Loucy (cell line): Measurements from ENCODE around the gene MACROD2.

ENCODE experiments used
- H2AFZ ChIP-seq: fragments of 200-600 bp; sonication (generic); 2 replicates; pipeline ENCODE4 v1.6.0; 2016; ENCODE audit warnings: antibody characterized with exemption, mild to moderate bottlenecking, low read length, moderate library complexity
- H3F3A ChIP-seq: fragments of 200-600 bp; 2 replicates; pipeline ENCODE4 v1.6.0; 2016; ENCODE audit warnings: antibody characterized with exemption, low read depth, mild to moderate bottlenecking
- H3K27me3 ChIP-seq: fragments of 200-600 bp; sonication (generic); 2 replicates; pipeline ENCODE4 v1.6.1; 2014; ENCODE audit warnings: low read length, mild to moderate bottlenecking; ENCODE audit not compliant: insufficient read depth, poor library complexity, severe bottlenecking
- H3K36me3 ChIP-seq: fragments of 200-600 bp; sonication (generic); 2 replicates; pipeline ENCODE4 v1.6.1; 2016; ENCODE audit warnings: low read length; ENCODE audit not compliant: insufficient read depth
- H3K4me1 ChIP-seq: fragments of 200-600 bp; sonication (generic); 2 replicates; pipeline ENCODE4 v1.5.1; 2014; ENCODE audit warnings: low read length, mild to moderate bottlenecking; ENCODE audit not compliant: insufficient read depth, poor library complexity, severe bottlenecking
- H3K4me2 ChIP-seq: fragments of 200-600 bp; sonication (generic); 2 replicates; pipeline ENCODE4 v1.6.0; 2014; ENCODE audit warnings: antibody characterized with exemption, low read length, low read depth, mild to moderate bottlenecking; ENCODE audit not compliant: poor library complexity, severe bottlenecking
- H3K4me3 ChIP-seq: fragments of 200-600 bp; sonication (generic); 2 replicates; pipeline ENCODE4 v1.5.1; 2014; ENCODE audit warnings: low read length, mild to moderate bottlenecking, mixed read lengths; ENCODE audit not compliant: poor library complexity, severe bottlenecking
- H3K79me2 ChIP-seq: fragments of 200-600 bp; sonication (generic); 2 replicates; pipeline ENCODE4 v1.6.1; 2014; ENCODE audit warnings: low read length; ENCODE audit not compliant: insufficient read depth
- H3K9ac ChIP-seq: fragments of 200-600 bp; sonication (generic); 2 replicates; pipeline ENCODE4 v1.6.0; 2014; ENCODE audit warnings: mild to moderate bottlenecking, low read depth, low read length, moderate library complexity; ENCODE audit not compliant: poor library complexity, severe bottlenecking
- H3K9me2 ChIP-seq: fragments of 200-600 bp; sonication (generic); replicated peaks from 2 replicates; pipeline ENCODE4 v1.6.1; 2016; ENCODE audit warnings: low read depth, low read length, mixed read lengths
- H3K9me3 ChIP-seq: fragments of 200-600 bp; sonication (generic); 2 replicates; pipeline ENCODE4 v1.6.1; 2014; ENCODE audit warnings: mild to moderate bottlenecking, antibody characterized with exemption, low read length, low read depth; ENCODE audit not compliant: insufficient read depth
- H4K20me1 ChIP-seq: fragments of 200-600 bp; sonication (generic); 2 replicates; pipeline ENCODE4 v1.6.0; 2014; ENCODE audit warnings: antibody characterized with exemption, low read length, mild to moderate bottlenecking; ENCODE audit not compliant: insufficient read depth, poor library complexity, severe bottlenecking
- EZH2phosphoT487 ChIP-seq: fragments of 200-600 bp; IDR thresholded peaks from 2 replicates; pipeline ENCODE4 v1.6.1; 2018; ENCODE audit warnings: antibody characterized with exemption, mild to moderate bottlenecking, moderate library complexity, borderline replicate concordance
- TF ChIP-seq, protein P1 (sequence below): fragments of 200-600 bp; sonication (generic); conservative IDR thresholded peaks from 2 replicates; pipeline ENCODE4 v1.5.1; 2014; ENCODE audit warnings: mild to moderate bottlenecking, antibody characterized with exemption, low read length

The MACROD2 gene

DNA sequence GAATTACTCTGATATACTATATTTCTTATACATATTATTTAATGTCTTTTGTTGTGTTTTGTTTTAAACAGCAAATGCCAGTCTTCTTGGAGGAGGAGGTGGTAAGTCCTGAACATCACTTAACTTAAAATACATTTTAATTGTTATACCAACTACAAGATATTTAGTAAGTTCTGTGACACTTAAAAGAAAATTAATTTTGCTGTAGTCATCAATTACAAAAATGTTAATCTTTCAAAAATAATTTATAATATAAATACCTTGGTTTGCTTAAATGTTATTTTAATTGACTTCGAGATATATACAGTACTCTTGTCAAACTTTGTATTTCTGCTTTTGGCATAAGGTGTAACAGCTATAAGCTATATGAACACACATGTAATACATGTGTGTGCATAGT, 498.1 kb downstream of the MACROD2 start:
- no peak overlapping the region for H3K9ac ChIP-seq
- H3K9me3 ChIP-seq, result no peaks in the 10 kb centered on the region
- H4K20me1 ChIP-seq, result no peaks in the 10 kb centered on the region
- no peak overlapping the region for H2AFZ ChIP-seq
- no peak overlapping the region for H3K4me2 ChIP-seq
- H3K4me1 ChIP-seq, result no peaks in the 10 kb centered on the region
- H3K4me3 ChIP-seq, result no peak overlapping the region
- no peak for TF ChIP-seq EZH2phosphoT487
- TF ChIP-seq, protein P1, sequence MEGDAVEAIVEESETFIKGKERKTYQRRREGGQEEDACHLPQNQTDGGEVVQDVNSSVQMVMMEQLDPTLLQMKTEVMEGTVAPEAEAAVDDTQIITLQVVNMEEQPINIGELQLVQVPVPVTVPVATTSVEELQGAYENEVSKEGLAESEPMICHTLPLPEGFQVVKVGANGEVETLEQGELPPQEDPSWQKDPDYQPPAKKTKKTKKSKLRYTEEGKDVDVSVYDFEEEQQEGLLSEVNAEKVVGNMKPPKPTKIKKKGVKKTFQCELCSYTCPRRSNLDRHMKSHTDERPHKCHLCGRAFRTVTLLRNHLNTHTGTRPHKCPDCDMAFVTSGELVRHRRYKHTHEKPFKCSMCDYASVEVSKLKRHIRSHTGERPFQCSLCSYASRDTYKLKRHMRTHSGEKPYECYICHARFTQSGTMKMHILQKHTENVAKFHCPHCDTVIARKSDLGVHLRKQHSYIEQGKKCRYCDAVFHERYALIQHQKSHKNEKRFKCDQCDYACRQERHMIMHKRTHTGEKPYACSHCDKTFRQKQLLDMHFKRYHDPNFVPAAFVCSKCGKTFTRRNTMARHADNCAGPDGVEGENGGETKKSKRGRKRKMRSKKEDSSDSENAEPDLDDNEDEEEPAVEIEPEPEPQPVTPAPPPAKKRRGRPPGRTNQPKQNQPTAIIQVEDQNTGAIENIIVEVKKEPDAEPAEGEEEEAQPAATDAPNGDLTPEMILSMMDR, result no peak
- H3K79me2 ChIP-seq, result no peaks in the 10 kb centered on the region
- no peaks in the 10 kb centered on the region for H3K36me3 ChIP-seq
- H3F3A ChIP-seq, result no peaks in the 10 kb centered on the region
- H3K27me3 ChIP-seq, result no peaks in the 10 kb centered on the region
- no peaks in the 10 kb centered on the region for H3K9me2 ChIP-seq

DNA sequence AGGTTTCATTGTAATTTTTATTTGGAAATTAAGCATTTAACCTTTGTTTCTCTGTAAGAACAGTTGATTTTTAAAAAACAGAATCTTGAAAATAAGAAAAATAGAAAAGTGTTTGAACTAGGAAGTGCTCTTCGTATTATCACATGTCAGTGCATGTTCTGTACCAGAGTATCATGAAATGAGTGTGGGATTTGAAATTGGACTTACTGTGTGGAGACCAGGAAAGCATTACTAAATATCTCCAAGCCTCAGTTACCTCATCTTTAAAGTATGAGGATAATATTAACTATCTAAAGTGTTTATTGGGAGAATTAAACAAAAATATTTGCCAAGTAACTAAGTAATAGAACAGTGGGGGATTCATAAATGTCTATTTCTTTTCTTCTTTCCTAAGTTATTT, 499.0 kb downstream of the MACROD2 start:
- Histone ChIP-seq H3K27me3 (no peaks in the 10 kb centered on the region), H4K20me1 (no peaks in the 10 kb centered on the region), H2AFZ (no peak overlapping the region), H3K4me3 (no peak overlapping the region), H3F3A (no peaks in the 10 kb centered on the region), H3K79me2 (no peaks in the 10 kb centered on the region), H3K9me2 (no peaks in the 10 kb centered on the region), H3K36me3 (no peaks in the 10 kb centered on the region), H3K9me3 (no peaks in the 10 kb centered on the region), H3K4me2 (no peak overlapping the region), H3K4me1 (no peaks in the 10 kb centered on the region), H3K9ac (no peak overlapping the region)
- TF ChIP-seq, protein P1, result no peak
- no peak for TF ChIP-seq EZH2phosphoT487

DNA sequence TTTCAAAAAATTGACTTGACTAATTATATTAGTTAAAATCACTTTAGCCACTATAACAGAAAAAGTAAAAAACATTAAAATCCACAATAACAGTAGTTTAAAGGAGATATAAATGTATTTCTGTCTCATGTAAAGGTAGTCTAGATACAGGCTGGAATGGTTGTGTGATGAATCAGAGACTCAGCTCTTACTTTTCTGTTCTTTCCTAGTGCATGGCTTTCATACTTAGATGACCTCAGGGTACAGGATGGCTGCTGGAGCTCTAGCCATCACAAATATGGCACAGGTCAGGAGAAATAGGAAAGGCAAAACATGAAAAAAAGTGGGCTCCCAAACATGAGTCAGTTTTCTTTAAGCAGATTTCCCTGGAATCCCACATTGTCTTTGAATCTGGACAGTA, 499.8 kb downstream of the MACROD2 start:
- Histone ChIP-seq H3K36me3 (no peaks in the 10 kb centered on the region), H3K4me2 (no peak overlapping the region), H3K4me1 (no peaks in the 10 kb centered on the region), H3F3A (no peaks in the 10 kb centered on the region), H3K9ac (no peak overlapping the region), H4K20me1 (no peaks in the 10 kb centered on the region), H2AFZ (no peak overlapping the region), H3K9me3 (no peaks in the 10 kb centered on the region), H3K79me2 (no peaks in the 10 kb centered on the region), H3K4me3 (no peak overlapping the region), H3K27me3 (no peaks in the 10 kb centered on the region), H3K9me2 (no peaks in the 10 kb centered on the region)
- TF ChIP-seq EZH2phosphoT487, result no peak
- TF ChIP-seq, protein P1, result no peak
